CD4-positive, CD25-positive, alpha-beta regulatory T cell (primary cell): ENCODE results near the gene PRRC2A. TPM values are rescaled to one million over a fixed set of nuclear protein-coding genes. Genes with fewer than 3 reads are reported as not detected.

ENCODE experiments used
- ATAC-seq, 2 donors: fragments of 150-1000 bp; cut with Tn5 transposase; one replicate each; pipeline ENCODE4 v1.10.0; 2021; ENCODE audit warnings: low read depth in 2 of 2, moderate number of reproducible peaks in 2 of 2, moderate library complexity in 1 of 2
- DNase-seq, 3 donors: peaks; one replicate each; pipeline versions ENCODE4 v3.0.0 to v3.0.0-alpha.2; 2012 to 2022; ENCODE audit warnings: mixed read lengths in 1 of 3
- H3K27ac ChIP-seq: one replicate; pipeline ENCODE4 v1.7.0; 2013; ENCODE audit warnings: mild to moderate bottlenecking, low read length; ENCODE audit not compliant: insufficient read depth, poor library complexity, severe bottlenecking
- H3K27me3 ChIP-seq: one replicate; pipeline ENCODE4 v1.7.0; 2013; ENCODE audit warnings: low read length; ENCODE audit not compliant: control insufficient read depth, insufficient read depth
- H3K36me3 ChIP-seq: one replicate; pipeline ENCODE4 v1.7.0; 2013; ENCODE audit warnings: mild to moderate bottlenecking, low read length, moderate library complexity; ENCODE audit not compliant: control insufficient read depth, insufficient read depth
- H3K4me1 ChIP-seq: 2 replicates; pipeline ENCODE4 v1.7.0; 2013; ENCODE audit warnings: mild to moderate bottlenecking, low read length; ENCODE audit not compliant: insufficient read depth, control insufficient read depth, poor library complexity, severe bottlenecking
- H3K4me3 ChIP-seq: one replicate; pipeline ENCODE4 v1.7.0; 2013; ENCODE audit warnings: low read depth, mild to moderate bottlenecking, low read length, moderate library complexity
- H3K9me3 ChIP-seq, 2 experiments: 1 replicate in 1 of 2; 2 replicates in 1 of 2; pipeline ENCODE4 v1.7.0; 2013; ENCODE audit warnings: low read length in 2 of 2, mild to moderate bottlenecking in 1 of 2, moderate library complexity in 1 of 2; ENCODE audit not compliant: control insufficient read depth in 2 of 2
- H3K27ac Mint-ChIP-seq, 3 donors: one replicate each; pipeline ENCODE4 v1.8.0; 2020 to 2022; ENCODE audit warnings: mild to moderate bottlenecking in 3 of 3, mixed read lengths in 3 of 3, moderate library complexity in 2 of 3
- H3K27me3 Mint-ChIP-seq: one replicate; pipeline ENCODE4 v1.8.0; 2022; ENCODE audit warnings: mild to moderate bottlenecking, mixed read lengths
- H3K36me3 Mint-ChIP-seq: one replicate; pipeline ENCODE4 v1.8.0; 2020; ENCODE audit warnings: mixed read lengths
- H3K4me1 Mint-ChIP-seq, 4 donors: one replicate each; pipeline ENCODE4 v1.8.0; 2020 to 2022; ENCODE audit warnings: mixed read lengths in 4 of 4, mild to moderate bottlenecking in 1 of 4
- H3K4me3 Mint-ChIP-seq, 4 donors: one replicate each; pipeline ENCODE4 v1.8.0; 2020 to 2022; ENCODE audit warnings: mild to moderate bottlenecking in 4 of 4, mixed read lengths in 4 of 4, moderate library complexity in 3 of 4
- H3K9me3 Mint-ChIP-seq, 7 donors: one replicate each; pipeline ENCODE4 v1.8.0; 2020 to 2022; ENCODE audit warnings: mixed read lengths in 7 of 7, mild to moderate bottlenecking in 3 of 7, moderate library complexity in 2 of 7
- polyA plus RNA-seq, 4 donors: library from polyadenylated mRNA; unstranded; fragments of 300-500 nt; fragmentation: Illumina TruSeq; gene quantifications; one replicate each; pipeline ENCODE4 v1.2.3, GENCODE V29; 2021
- total RNA-seq: library from RNA; stranded (reverse); gene quantifications from one replicate; pipeline ENCODE4 v1.2.3, GENCODE V29; 2022

The PRRC2A gene
- total and polyA plus RNA-seq, 5 donors from 2014 or later: 2.8 to 214 (median 3.2) TPM

DNA sequence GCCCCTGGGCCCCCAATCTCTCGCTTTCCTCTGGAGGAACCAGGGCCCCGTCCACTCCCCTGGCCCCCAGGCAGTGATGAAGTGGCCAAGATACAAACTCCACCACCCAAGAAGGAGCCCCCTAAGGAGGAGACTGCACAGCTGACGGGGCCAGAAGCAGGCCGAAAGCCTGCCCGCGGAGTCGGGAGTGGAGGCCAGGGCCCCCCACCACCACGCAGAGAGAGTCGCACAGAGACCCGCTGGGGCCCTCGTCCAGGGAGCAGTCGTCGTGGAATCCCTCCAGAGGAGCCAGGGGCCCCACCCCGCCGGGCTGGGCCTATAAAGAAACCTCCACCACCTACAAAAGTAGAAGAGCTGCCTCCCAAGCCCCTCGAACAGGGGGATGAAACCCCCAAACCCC lies 10.7 kb downstream of the PRRC2A start:
- Mint-ChIP-seq H3K4me3 (no peak overlapping the region), H3K9me3 (peaks cover 0 to 1% (median 0%) of the 10 kb centered on the region in 7 donors), H3K27me3 (no peaks in the 10 kb centered on the region), H3K27ac (peak overlapping the region in 1 of 3 donors; percentile 28), H3K4me1 (peaks cover 0 to 12% (median 4%) of the 10 kb centered on the region in 4 donors), H3K36me3 (peaks cover 52% of the 10 kb centered on the region)
- H3K27me3 ChIP-seq: no peaks in the 10 kb centered on the region
- H3K4me1 ChIP-seq: no peaks in the 10 kb centered on the region
- H3K4me3 ChIP-seq: no peak overlapping the region
- H3K9me3 ChIP-seq: no peaks in the 10 kb centered on the region
- ATAC-seq (no peak), DNase-seq (no peak)
- no peak overlapping the region for H3K27ac ChIP-seq
- H3K36me3 ChIP-seq: peaks cover 86% of the 10 kb centered on the region

GRCh38 chr6:31631681-31632278 lies 11.3 kb downstream of the PRRC2A start:
- H3K4me3 ChIP-seq: no peak overlapping the region
- Mint-ChIP-seq H3K9me3 (peaks cover 0 to 1% (median 0%) of the 10 kb centered on the region in 7 donors), H3K36me3 (peaks cover 52% of the 10 kb centered on the region), H3K27ac (peak overlapping the region in 1 of 3 donors; percentile 52), H3K4me1 (peaks cover 0 to 10% (median 2%) of the 10 kb centered on the region in 4 donors), H3K27me3 (no peaks in the 10 kb centered on the region), H3K4me3 (no peak overlapping the region)
- no peaks in the 10 kb centered on the region for H3K4me1 ChIP-seq
- no peak for ATAC-seq
- H3K36me3 ChIP-seq: peaks cover 86% of the 10 kb centered on the region
- DNase-seq: no peak
- no peak overlapping the region for H3K27ac ChIP-seq
- H3K27me3 ChIP-seq: no peaks in the 10 kb centered on the region
- no peaks in the 10 kb centered on the region for H3K9me3 ChIP-seq

GRCh38 chr6:31632279-31632946 lies 11.9 kb downstream of the PRRC2A start:
- DNase-seq (no peak), ATAC-seq (no peak)
- no peaks in the 10 kb centered on the region for H3K27me3 Mint-ChIP-seq
- Histone ChIP-seq H3K36me3 (peaks cover 85% of the 10 kb centered on the region), H3K27ac (no peak overlapping the region), H3K4me3 (no peak overlapping the region), H3K9me3 (no peaks in the 10 kb centered on the region), H3K4me1 (no peaks in the 10 kb centered on the region), H3K27me3 (no peaks in the 10 kb centered on the region)
- H3K4me1 Mint-ChIP-seq: peaks cover 0 to 10% (median under 1%) of the 10 kb centered on the region in 4 donors
- peaks cover 0 to 1% (median 0%) of the 10 kb centered on the region in 7 donors for H3K9me3 Mint-ChIP-seq
- H3K36me3 Mint-ChIP-seq: peaks cover 46% of the 10 kb centered on the region
- H3K27ac Mint-ChIP-seq: no peak overlapping the region
- no peak overlapping the region for H3K4me3 Mint-ChIP-seq

GRCh38 chr6:31633447-31633846 lies 12.9 kb downstream of the PRRC2A start:
- H3K27me3 ChIP-seq: no peaks in the 10 kb centered on the region
- ATAC-seq (no peak), DNase-seq (no peak)
- no peak overlapping the region for H3K27ac Mint-ChIP-seq
- H3K36me3 ChIP-seq: peaks cover 81% of the 10 kb centered on the region
- H3K9me3 ChIP-seq: no peaks in the 10 kb centered on the region
- H3K4me3 Mint-ChIP-seq: no peak overlapping the region
- no peaks in the 10 kb centered on the region for H3K4me1 ChIP-seq
- H3K4me3 ChIP-seq: no peak overlapping the region
- H3K27me3 Mint-ChIP-seq: no peaks in the 10 kb centered on the region
- no peaks in the 10 kb centered on the region for H3K9me3 Mint-ChIP-seq
- H3K27ac ChIP-seq: no peak overlapping the region
- peaks cover 0 to 7% (median 0%) of the 10 kb centered on the region in 4 donors for H3K4me1 Mint-ChIP-seq
- H3K36me3 Mint-ChIP-seq: peaks cover 43% of the 10 kb centered on the region

DNA sequence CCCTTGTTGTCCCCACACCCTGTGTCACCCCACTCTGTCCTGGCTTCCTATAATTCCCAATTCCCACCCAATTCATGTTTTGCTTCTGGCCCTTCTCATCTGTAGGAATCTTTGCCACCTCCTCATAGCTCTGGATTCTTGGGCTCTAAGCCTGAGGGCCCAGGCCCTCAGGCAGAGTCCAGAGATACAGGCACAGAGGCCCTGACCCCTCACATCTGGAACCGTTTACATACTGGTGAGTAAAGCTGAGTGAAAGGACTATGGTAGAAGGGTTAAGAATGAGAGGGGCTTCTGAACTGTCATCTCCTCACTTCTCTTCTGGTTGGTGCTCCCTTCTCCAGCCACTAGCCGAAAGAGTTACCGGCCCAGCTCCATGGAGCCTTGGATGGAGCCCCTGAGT lies 13.6 kb downstream of the PRRC2A start:
- no peak overlapping the region for H3K27ac ChIP-seq
- H3K4me1 ChIP-seq: no peaks in the 10 kb centered on the region
- no peak for DNase-seq
- Mint-ChIP-seq H3K27ac (no peak overlapping the region), H3K4me3 (no peak overlapping the region), H3K27me3 (no peaks in the 10 kb centered on the region), H3K4me1 (peaks cover 0 to 7% (median 0%) of the 10 kb centered on the region in 4 donors), H3K36me3 (peaks cover 46% of the 10 kb centered on the region), H3K9me3 (no peaks in the 10 kb centered on the region)
- no peaks in the 10 kb centered on the region for H3K27me3 ChIP-seq
- H3K9me3 ChIP-seq: no peaks in the 10 kb centered on the region
- H3K36me3 ChIP-seq: peaks cover 79% of the 10 kb centered on the region
- ATAC-seq: no peak
- H3K4me3 ChIP-seq: no peak overlapping the region

- no peak overlapping the region for H3K4me3 ChIP-seq
- peaks cover 43% of the 10 kb centered on the region for H3K36me3 Mint-ChIP-seq
- ATAC-seq: no peak
- H3K27me3 ChIP-seq: no peaks in the 10 kb centered on the region
- no peak overlapping the region for H3K27ac ChIP-seq
- peaks cover 81% of the 10 kb centered on the region for H3K36me3 ChIP-seq
- no peak overlapping the region for H3K4me3 Mint-ChIP-seq
- no peaks in the 10 kb centered on the region for H3K4me1 ChIP-seq
- DNase-seq: no peak
- H3K9me3 Mint-ChIP-seq: no peaks in the 10 kb centered on the region
- H3K4me1 Mint-ChIP-seq: peaks cover 0 to 7% (median 0%) of the 10 kb centered on the region in 4 donors
- H3K9me3 ChIP-seq: no peaks in the 10 kb centered on the region
- no peaks in the 10 kb centered on the region for H3K27me3 Mint-ChIP-seq
- no peak overlapping the region for H3K27ac Mint-ChIP-seq
These were observed 14.6 kb downstream of the PRRC2A start for GRCh38 chr6:31634969-31635575.

- H3K4me1 ChIP-seq: no peaks in the 10 kb centered on the region
- Mint-ChIP-seq H3K9me3 (no peaks in the 10 kb centered on the region), H3K27ac (no peak overlapping the region), H3K4me1 (peaks cover 0 to 4% (median 0%) of the 10 kb centered on the region in 4 donors), H3K27me3 (no peaks in the 10 kb centered on the region), H3K4me3 (no peak overlapping the region), H3K36me3 (peaks cover 45% of the 10 kb centered on the region)
- no peaks in the 10 kb centered on the region for H3K27me3 ChIP-seq
- DNase-seq: no peak
- H3K36me3 ChIP-seq: peaks cover 87% of the 10 kb centered on the region
- ATAC-seq: no peak
- no peak overlapping the region for H3K4me3 ChIP-seq
- no peaks in the 10 kb centered on the region for H3K9me3 ChIP-seq
- H3K27ac ChIP-seq: no peak overlapping the region
These were observed 16.4 kb downstream of the PRRC2A start for GRCh38 chr6:31636698-31637596.
